ENCODE results near the gene MSX2. TPM values are rescaled to one million over a fixed set of nuclear protein-coding genes. Genes with fewer than 3 reads are reported as not detected.

Gene MSX2
- total RNA-seq, 1 experiment from 2014 or later, result 11.3 TPM

- no peak overlapping the region for H3K4me2 ChIP-seq (ENCODE audit: low read length)
- no peak overlapping the region for H3K4me3 ChIP-seq (replicated peaks in 1 of 2; ENCODE audit: low read depth in 1 of 2, low read length in 2 of 2)
- BruUV-seq (replicated peaks), result no TSS peak
- peak overlapping the region; percentile 54 for H2AFZ ChIP-seq (ENCODE audit: low read depth, low read length, poor library complexity, severe bottlenecking)
- peak; percentile 42 for ATAC-seq
- H3K27me3 ChIP-seq (ENCODE audit: insufficient read depth, low read length), result no peaks in the 10 kb centered on the region
- peaks cover 11 to 21% of the 10 kb centered on the region in 2 experiments for H3K4me1 ChIP-seq (ENCODE audit: control insufficient read depth in 1 of 2, insufficient read depth in 2 of 2, low read length in 2 of 2)
- no peaks in the 10 kb centered on the region for H3K9me3 ChIP-seq (ENCODE audit: control insufficient read depth in 1 of 2, insufficient read depth in 1 of 2, low read depth in 1 of 2, low read length in 2 of 2)
- intact Hi-C loops (cut with micrococcal nuclease), result no loop called here
- no peaks in the 10 kb centered on the region for H3K36me3 ChIP-seq (ENCODE audit: control insufficient read depth in 1 of 2, insufficient read depth in 2 of 2, low read length in 2 of 2)
- RAD21 ChIA-PET (ENCODE audit: low non-redundant PET in 1 of 2, low total read pairs in 2 of 2, uncharacterized antibody in 2 of 2, unreplicated experiment in 2 of 2), result no interaction called here
- CTCF ChIA-PET, result no interaction called here
- no peaks in the 10 kb centered on the region for H3K9me2 ChIP-seq (ENCODE audit: insufficient read depth)
- H3K27ac ChIP-seq (ENCODE audit: low read depth, low read length), result no peak overlapping the region
- H3K9ac ChIP-seq (ENCODE audit: low read length), result no peak overlapping the region
- H3K79me2 ChIP-seq (ENCODE audit: insufficient read depth, low read length), result no peaks in the 10 kb centered on the region
- POLR2A ChIA-PET, result no interaction called here
- H4K20me1 ChIP-seq (ENCODE audit: insufficient read depth), result no peaks in the 10 kb centered on the region
- TF ChIP-seq CTCF (IDR thresholded peaks at IDR 0.05 in 2 of 3, conservative IDR thresholded peaks at IDR 0.05 in 1 of 3; ENCODE audit: borderline replicate concordance in 1 of 3, insufficient read depth in 1 of 3, low read depth in 2 of 3, low read length in 2 of 3) (peak; percentile 15 to 65 (median 45); a peak in 4 of 6 replicates), EZH2phosphoT487 (IDR thresholded peaks at IDR 0.05; ENCODE audit: borderline replicate concordance) (no peak), YY1 (IDR thresholded peaks at IDR 0.05; ENCODE audit: extremely low read depth, insufficient replicate concordance, low read depth, low read length) (peak; percentile 7), RAD21 (IDR thresholded peaks at IDR 0.05; ENCODE audit: low read depth) (peak; percentile 33)
- no peak for DNase-seq (ENCODE audit: low read depth, low spot score)
Observed at GRCh38 chr5:174755106-174755505, 30.7 kb downstream of the MSX2 start.

GRCh38 chr5:174759091-174759490 lies 34.7 kb downstream of the MSX2 start:
- no peak for ATAC-seq

More at GRCh38 chr5:174759091-174759490, 34.7 kb downstream of the MSX2 start:
- Histone ChIP-seq H4K20me1 (ENCODE audit: insufficient read depth) (no peaks in the 10 kb centered on the region), H3K4me2 (ENCODE audit: low read length) (no peak overlapping the region), H3K27me3 (ENCODE audit: insufficient read depth, low read length) (no peaks in the 10 kb centered on the region), H3K4me1 (ENCODE audit: control insufficient read depth in 1 of 2, insufficient read depth in 2 of 2, low read length in 2 of 2) (no peaks in the 10 kb centered on the region), H3K9ac (ENCODE audit: low read length) (no peak overlapping the region), H2AFZ (ENCODE audit: low read depth, low read length, poor library complexity, severe bottlenecking) (no peak overlapping the region), H3K9me3 (ENCODE audit: control insufficient read depth in 1 of 2, insufficient read depth in 1 of 2, low read depth in 1 of 2, low read length in 2 of 2) (no peaks in the 10 kb centered on the region), H3K27ac (ENCODE audit: low read depth, low read length) (no peak overlapping the region), H3K4me3 (replicated peaks in 1 of 2; ENCODE audit: low read depth in 1 of 2, low read length in 2 of 2) (no peak overlapping the region), H3K79me2 (ENCODE audit: insufficient read depth, low read length) (no peaks in the 10 kb centered on the region), H3K36me3 (ENCODE audit: control insufficient read depth in 1 of 2, insufficient read depth in 2 of 2, low read length in 2 of 2) (no peaks in the 10 kb centered on the region), H3K9me2 (ENCODE audit: insufficient read depth) (no peaks in the 10 kb centered on the region)
- no peak for TF ChIP-seq JUND (IDR thresholded peaks at IDR 0.05)
- TF ChIP-seq FOSL1 (IDR thresholded peaks at IDR 0.05; ENCODE audit: low read depth), result no peak
- TF ChIP-seq TCF7L2 (IDR thresholded peaks at IDR 0.05; ENCODE audit: borderline replicate concordance, extremely low read depth, insufficient read depth, insufficient read length), result no peak
- TF ChIP-seq CEBPB (IDR thresholded peaks at IDR 0.05; ENCODE audit: low read depth), result no peak
- TF ChIP-seq ATF3 (IDR thresholded peaks at IDR 0.05), result no peak
- TF ChIP-seq EZH2phosphoT487 (IDR thresholded peaks at IDR 0.05; ENCODE audit: borderline replicate concordance), result no peak
- TF ChIP-seq CBX3 (IDR thresholded peaks at IDR 0.05; ENCODE audit: low read depth), result no peak
- no peak for TF ChIP-seq SIN3A (IDR thresholded peaks at IDR 0.05; ENCODE audit: low read depth)
- TF ChIP-seq RAD21 (IDR thresholded peaks at IDR 0.05; ENCODE audit: low read depth), result no peak
- TF ChIP-seq ZFX (IDR thresholded peaks at IDR 0.05), result no peak
- no peak for TF ChIP-seq YY1 (IDR thresholded peaks at IDR 0.05; ENCODE audit: extremely low read depth, insufficient replicate concordance, low read depth, low read length)
- no peak for TF ChIP-seq POLR2A (IDR thresholded peaks at IDR 0.05; ENCODE audit: borderline replicate concordance, extremely low read depth, insufficient read depth, insufficient read length)
- no peak for TF ChIP-seq POLR2AphosphoS5 (IDR thresholded peaks at IDR 0.05; ENCODE audit: low read depth, low read length)
- TF ChIP-seq ELF1 (IDR thresholded peaks at IDR 0.05; ENCODE audit: borderline replicate concordance, low read depth), result no peak
- no peak for TF ChIP-seq EGR1 (IDR thresholded peaks at IDR 0.05; ENCODE audit: low read depth)
- ChIA-PET CTCF (no interaction called here), POLR2A (no interaction called here), RAD21 (ENCODE audit: low non-redundant PET in 1 of 2, low total read pairs in 2 of 2, uncharacterized antibody in 2 of 2, unreplicated experiment in 2 of 2) (no interaction called here)
- DNase-seq (ENCODE audit: low read depth, low spot score), result no peak
- intact Hi-C loops (cut with micrococcal nuclease), result no loop called here
- no TSS peak for BruUV-seq (replicated peaks)
